ENCODE results near the gene DPYSL4. TPM values are rescaled to one million over a fixed set of nuclear protein-coding genes. Genes with fewer than 3 reads are reported as not detected.

DPYSL4 gene
- total and polyA plus RNA-seq, 12 donors: 0.42 to 7.6 (median 3.2) TPM

- intact Hi-C loops (cut with DNase I): no loop called here
- no peak overlapping the region for H3K27ac ChIP-seq
- H3K4me1 ChIP-seq (replicated peaks in 1 of 2): peaks cover 0 to 5% of the 10 kb centered on the region in 2 donors
- no peaks in the 10 kb centered on the region for H3K9me3 ChIP-seq (replicated peaks in 1 of 3)
- H3K27me3 ChIP-seq: no peaks in the 10 kb centered on the region
- no peak for TF ChIP-seq POLR2A (IDR thresholded peaks at IDR 0.05)
- TF ChIP-seq CTCF (IDR thresholded peaks at IDR 0.05): no peak
- no peaks in the 10 kb centered on the region for H3K36me3 ChIP-seq (replicated peaks in 1 of 2)
- 72 to 90% (median 81%) methylated on average over 3 of the region's 3 CpGs for WGBS, 4 donors
- H3K4me3 ChIP-seq: no peak overlapping the region
- DNase-seq: no peak
These were observed 11.3 kb downstream of the DPYSL4 start for GRCh38 chr10:132198068-132198370.

- no peaks in the 10 kb centered on the region for H3K36me3 ChIP-seq (replicated peaks in 1 of 2)
- no peaks in the 10 kb centered on the region for H3K27me3 ChIP-seq
- H3K4me3 ChIP-seq: no peak overlapping the region
- H3K27ac ChIP-seq: no peak overlapping the region
- no peak for TF ChIP-seq POLR2A (IDR thresholded peaks at IDR 0.05)
- TF ChIP-seq CTCF (IDR thresholded peaks at IDR 0.05): no peak
- H3K4me1 ChIP-seq (replicated peaks in 1 of 2): no peaks in the 10 kb centered on the region
- 92 to 96% (median 92%) methylated on average over 2 to 35 of the region's 35 CpGs for WGBS, 4 donors
- H3K9me3 ChIP-seq (replicated peaks in 1 of 3): no peaks in the 10 kb centered on the region
- intact Hi-C loops (cut with DNase I): no loop called here
- no peak for DNase-seq
These were observed 11.8 kb downstream of the DPYSL4 start for GRCh38 chr10:132198381-132199181.

GRCh38 chr10:132199268-132199853 is 12.6 kb downstream of the DPYSL4 start:
- Histone ChIP-seq H3K4me3 (no peak overlapping the region), H3K9me3 (replicated peaks in 1 of 3) (no peaks in the 10 kb centered on the region), H3K27ac (no peak overlapping the region), H3K27me3 (no peaks in the 10 kb centered on the region), H3K36me3 (replicated peaks in 1 of 2) (no peaks in the 10 kb centered on the region), H3K4me1 (replicated peaks in 1 of 2) (no peaks in the 10 kb centered on the region)
- intact Hi-C loops (cut with DNase I): no loop called here
- 66 to 94% (median 84%) methylated on average over 6 to 11 of the region's 11 CpGs for WGBS, 4 donors
- DNase-seq: no peak
- no peak for TF ChIP-seq POLR2A (IDR thresholded peaks at IDR 0.05)
- no peak for TF ChIP-seq CTCF (IDR thresholded peaks at IDR 0.05)

GRCh38 chr10:132199854-132200311 is 13.1 kb downstream of the DPYSL4 start:
- Histone ChIP-seq H3K27me3 (no peaks in the 10 kb centered on the region), H3K4me3 (no peak overlapping the region), H3K4me1 (replicated peaks in 1 of 2) (no peaks in the 10 kb centered on the region), H3K9me3 (replicated peaks in 1 of 3) (no peaks in the 10 kb centered on the region), H3K36me3 (replicated peaks in 1 of 2) (no peaks in the 10 kb centered on the region), H3K27ac (no peak overlapping the region)
- WGBS, 4 donors: 58 to 86% (median 85%) methylated on average over 9 to 16 of the region's 16 CpGs; no CpG with 5 or more reads in 1 of the 4 donors
- TF ChIP-seq CTCF (IDR thresholded peaks at IDR 0.05) (no peak), POLR2A (IDR thresholded peaks at IDR 0.05) (no peak)
- intact Hi-C loops (cut with DNase I): no loop called here
- no peak for DNase-seq

All from adrenal gland (tissue), 12 donors.